Measurements from ENCODE around the gene TRAPPC4.
"Not testable (repeated sequence)": the region's sequence is repeated elsewhere in the genome, so short reads cannot be mapped to it uniquely, and the experiment has no call there.

The TRAPPC4 gene

GRCh38 chr11:119018074-119018938 lies at the start of gene TRAPPC4, which contains the start of gene RPS25:
TSS of gene TRAPPC4 (plus strand) at chr11:119018766. CDS start at chr11:119018796, 30 bp downstream.
TSS of gene RPS25 (minus strand) at chr11:119018343. CDS start at chr11:119018284, 59 bp downstream.
- DNase-seq, result peak; percentile 97

- DNase-seq, result not testable (repeated sequence)
Measured at GRCh38 chr11:118969508-118969907, 49.1 kb upstream of the TRAPPC4 start.

- DNase-seq, result no peak
Measured at GRCh38 chr11:118971646-118972045, 46.9 kb upstream of the TRAPPC4 start, which contains the start of gene FOXR1. TSS of gene FOXR1 (plus strand) at chr11:118971761. CDS start at chr11:118971932, 171 bp downstream.

GRCh38 chr11:118973985-118974384 lies 44.6 kb upstream of the TRAPPC4 start:
- no peak for DNase-seq

- DNase-seq, result no peak
Measured at GRCh38 chr11:118975771-118976709, 42.5 kb upstream of the TRAPPC4 start.

GRCh38 chr11:118979434-118979833 lies 39.1 kb upstream of the TRAPPC4 start:
- DNase-seq, result no peak

GRCh38 chr11:118980191-118980881 lies 38.2 kb upstream of the TRAPPC4 start:
- no peak for DNase-seq

- DNase-seq, result not testable (repeated sequence)
Measured at GRCh38 chr11:118984337-118984736, 34.2 kb upstream of the TRAPPC4 start.

- no peak for DNase-seq
Measured at GRCh38 chr11:118984825-118985224, 33.7 kb upstream of the TRAPPC4 start.

- no peak for DNase-seq
Measured at GRCh38 chr11:118988280-118988679, 30.3 kb upstream of the TRAPPC4 start.

GRCh38 chr11:118991486-118992038 lies 27.0 kb upstream of the TRAPPC4 start:
- not testable (repeated sequence) for DNase-seq

GRCh38 chr11:118996926-118997626 lies 21.5 kb upstream of the TRAPPC4 start:
- DNase-seq, result peak; percentile 31

GRCh38 chr11:118997627-118998387 lies 20.8 kb upstream of the TRAPPC4 start, which contains the start of gene CENATAC:
TSS of gene CENATAC (plus strand) at chr11:118998138. CDS start at chr11:118998198, 60 bp downstream.
- DNase-seq, result peak; percentile 94

GRCh38 chr11:118998388-118998717 lies 20.2 kb upstream of the TRAPPC4 start:
- DNase-seq, result peak; percentile 9

- DNase-seq, result no peak
Measured at GRCh38 chr11:118998822-118999221, 19.7 kb upstream of the TRAPPC4 start.

- DNase-seq, result no peak
Measured at GRCh38 chr11:119000906-119001305, 17.7 kb upstream of the TRAPPC4 start.

- no peak for DNase-seq
Measured at GRCh38 chr11:119006656-119007055, 11.9 kb upstream of the TRAPPC4 start.

GRCh38 chr11:119011476-119012053 lies 7.0 kb upstream of the TRAPPC4 start:
- no peak for DNase-seq

- DNase-seq, result no peak
Measured at GRCh38 chr11:119012629-119013170, 5.9 kb upstream of the TRAPPC4 start.

Data from stimulated activated naive CD4-positive, alpha-beta T cell treated with Interleukin-2 at 50 U/mL for 16 hours (primary cell).